Stimulated activated CD8-positive, alpha-beta memory T cell treated with anti-CD3 and anti-CD28 coated beads, Interleukin-12 subunit alpha, Interleukin-12 subunit beta, amount 100 ng/mL, for 4 hours (primary cell): ENCODE data around the gene ZNF366.

Experiments used
- DNase-seq: peaks from one replicate; pipeline ENCODE4 v3.0.0-alpha.2; 2020; ENCODE audit warnings: low read depth

Gene ZNF366

GRCh38 chr5:72489536-72489935, 17.7 kb downstream of the ZNF366 start:
- no peak for DNase-seq

GRCh38 chr5:72488756-72489155, 18.5 kb downstream of the ZNF366 start:
- DNase-seq: no peak

- DNase-seq: no peak
These were observed 20.0 kb downstream of the ZNF366 start for GRCh38 chr5:72487177-72487576.

GRCh38 chr5:72486371-72486770, 20.8 kb downstream of the ZNF366 start:
- no peak for DNase-seq

GRCh38 chr5:72485430-72485974, 21.7 kb downstream of the ZNF366 start:
- DNase-seq: no peak

- no peak for DNase-seq
These were observed 25.2 kb downstream of the ZNF366 start for GRCh38 chr5:72482046-72482445.

GRCh38 chr5:72480841-72481240, 26.4 kb downstream of the ZNF366 start:
- no peak for DNase-seq

GRCh38 chr5:72479921-72480320, 27.3 kb downstream of the ZNF366 start:
- no peak for DNase-seq

GRCh38 chr5:72478684-72479083, 28.5 kb downstream of the ZNF366 start:
- no peak for DNase-seq

- no peak for DNase-seq
These were observed 28.9 kb downstream of the ZNF366 start for GRCh38 chr5:72478276-72478675.

GRCh38 chr5:72477644-72478043, 29.6 kb downstream of the ZNF366 start:
- no peak for DNase-seq

- DNase-seq: no peak
These were observed 30.0 kb downstream of the ZNF366 start for GRCh38 chr5:72477176-72477575.

GRCh38 chr5:72476721-72477120, 30.5 kb downstream of the ZNF366 start:
- DNase-seq: no peak

GRCh38 chr5:72476275-72476674, 30.9 kb downstream of the ZNF366 start:
- DNase-seq: no peak

GRCh38 chr5:72474516-72474915, 32.7 kb downstream of the ZNF366 start:
- DNase-seq: no peak

- no peak for DNase-seq
These were observed 33.1 kb downstream of the ZNF366 start for GRCh38 chr5:72474046-72474500.

- no peak for DNase-seq
These were observed 34.4 kb downstream of the ZNF366 start for GRCh38 chr5:72472666-72473422.

GRCh38 chr5:72472031-72472430, 35.2 kb downstream of the ZNF366 start:
- no peak for DNase-seq

- no peak for DNase-seq
These were observed 36.4 kb downstream of the ZNF366 start for GRCh38 chr5:72470826-72471225.

- no peak for DNase-seq
These were observed 38.6 kb downstream of the ZNF366 start for GRCh38 chr5:72468606-72469005.

GRCh38 chr5:72468024-72468423, 39.2 kb downstream of the ZNF366 start:
- DNase-seq: no peak

- no peak for DNase-seq
These were observed 39.7 kb downstream of the ZNF366 start for GRCh38 chr5:72467461-72467860.

- DNase-seq: no peak
These were observed 41.3 kb downstream of the ZNF366 start for GRCh38 chr5:72465601-72466563.
